HL-60/S4 treated with retinoic acid at 250 ng/mL for 4 days and 3 days (cell line): Measurements from ENCODE around the gene ANO6.

ENCODE experiments used
- in situ Hi-C: fragments of 300-500 bp; cut with MboI; formaldehyde crosslinking; loops from 2 replicates; pipeline ENCODE4 v1.7.0; 2022; ENCODE audit warnings: low sequenced_read_pairs

Gene ANO6

GRCh38 chr12:45481746-45482145 is 265.9 kb downstream of the ANO6 start:
- in situ Hi-C loops: no loop called here

GRCh38 chr12:45483571-45483970 is 267.7 kb downstream of the ANO6 start:
- in situ Hi-C loops: no loop called here
